Kidney epithelial cell (primary cell): ENCODE data around the gene ELK1. TPM values are rescaled to one million over a fixed set of nuclear protein-coding genes. Genes with fewer than 3 reads are reported as not detected.

Experiments used
- DNase-seq: peaks from one replicate; pipeline ENCODE4 v3.0.0-alpha.2; 2010; ENCODE audit warnings: low read depth
- H3K27me3 ChIP-seq: 2 replicates; pipeline ENCODE4 v1.6.0; 2011; ENCODE audit warnings: low read length; ENCODE audit not compliant: control insufficient read depth, insufficient read depth
- H3K36me3 ChIP-seq: 2 replicates; pipeline ENCODE4 v1.5.1; 2011; ENCODE audit warnings: low read length; ENCODE audit not compliant: control insufficient read depth, insufficient read depth
- H3K4me3 ChIP-seq: 2 replicates; pipeline ENCODE4 v1.5.1; 2011; ENCODE audit warnings: low read depth, mild to moderate bottlenecking, control low read depth, low read length
- CTCF ChIP-seq: IDR thresholded peaks from 2 replicates; pipeline ENCODE4 v1.5.1; 2011; ENCODE audit warnings: mild to moderate bottlenecking, moderate library complexity, low read length, control low read depth, inconsistent platforms; ENCODE audit not compliant: insufficient read depth, poor library complexity, severe bottlenecking
- total RNA-seq: library from RNA; depleted of rRNA; stranded (reverse); fragments of >200 nt; gene quantifications from 2 replicates; pipeline ENCODE4 v1.2.3, GENCODE V29; 2015

Gene ELK1
- total RNA-seq, 1 donor from 2014 or later, result 36.0 TPM

- Histone ChIP-seq H3K4me3 (no peak overlapping the region), H3K36me3 (no peaks in the 10 kb centered on the region), H3K27me3 (no peaks in the 10 kb centered on the region)
- no peak for TF ChIP-seq CTCF
- DNase-seq, result no peak
Observed at GRCh38 chrX:47661539-47661938, 11.2 kb upstream of the ELK1 start.

DNA sequence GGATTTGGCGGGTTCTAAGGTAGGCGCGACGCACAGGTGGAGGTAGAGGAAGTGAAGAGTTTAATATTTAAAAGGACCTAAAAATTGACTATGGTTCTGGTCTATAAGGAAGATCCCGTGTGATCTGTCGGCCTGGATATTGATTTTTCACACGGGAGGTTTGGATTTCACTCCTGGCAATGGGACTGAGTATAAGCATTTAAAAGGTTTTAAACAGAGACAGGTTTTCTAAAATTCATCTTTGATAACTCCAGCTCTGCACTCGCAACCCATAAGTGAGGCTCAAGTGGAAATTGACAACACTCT is 9.0 kb upstream of the ELK1 start:
- H3K4me3 ChIP-seq, result peak overlapping the region; percentile 62
- TF ChIP-seq CTCF, result no peak
- no peak for DNase-seq
- H3K36me3 ChIP-seq, result no peaks in the 10 kb centered on the region
- H3K27me3 ChIP-seq, result no peaks in the 10 kb centered on the region

DNA sequence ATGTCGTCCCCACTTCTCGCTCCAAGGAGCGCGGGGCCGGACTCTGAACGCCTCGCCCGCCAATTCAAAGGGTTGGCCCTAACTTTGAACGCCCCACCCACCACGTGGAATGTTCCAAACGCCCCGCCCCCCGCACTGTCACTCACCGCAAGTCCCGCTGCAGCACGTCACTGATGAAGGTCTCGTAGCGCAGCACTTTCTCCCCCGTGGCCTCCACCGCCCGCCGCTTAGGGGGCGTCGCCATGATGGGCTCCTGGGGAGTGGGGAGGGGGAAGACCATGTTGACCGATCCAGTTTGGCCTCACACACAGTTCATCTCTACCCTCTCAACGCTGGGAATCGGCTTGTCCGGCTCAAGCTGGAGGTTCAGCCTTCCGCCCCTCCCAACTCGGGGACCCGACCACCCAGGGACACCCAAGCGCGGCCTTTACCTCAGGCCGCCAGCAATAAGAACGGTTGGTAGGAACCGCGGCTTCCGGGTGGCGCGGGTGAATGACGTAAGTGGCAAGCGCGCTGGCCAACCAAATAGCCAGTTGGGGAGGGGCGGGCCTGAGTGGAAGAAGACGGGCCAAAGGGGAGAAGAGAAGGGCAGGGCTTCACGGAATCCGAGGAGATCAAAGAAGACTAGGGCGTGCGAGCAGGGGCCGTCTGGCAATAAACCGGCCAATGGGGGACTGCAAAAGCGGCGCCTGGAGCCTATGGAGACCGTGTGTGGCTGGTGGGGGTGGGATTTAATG is 8.5 kb upstream of the ELK1 start, which contains the start of gene UXT:
Gene UXT, minus strand, starts transcription at position 497 of the 737 bp plus-strand sequence. Its CDS starts 253 bp downstream, at position 244.
- H3K4me3 ChIP-seq, result peak within 1 kb of the TSS; percentile 62
- peak; percentile 78 for DNase-seq
- TF ChIP-seq CTCF, result no peak
- no peaks in the 10 kb centered on the region for H3K36me3 ChIP-seq
- no peaks in the 10 kb centered on the region for H3K27me3 ChIP-seq

DNA sequence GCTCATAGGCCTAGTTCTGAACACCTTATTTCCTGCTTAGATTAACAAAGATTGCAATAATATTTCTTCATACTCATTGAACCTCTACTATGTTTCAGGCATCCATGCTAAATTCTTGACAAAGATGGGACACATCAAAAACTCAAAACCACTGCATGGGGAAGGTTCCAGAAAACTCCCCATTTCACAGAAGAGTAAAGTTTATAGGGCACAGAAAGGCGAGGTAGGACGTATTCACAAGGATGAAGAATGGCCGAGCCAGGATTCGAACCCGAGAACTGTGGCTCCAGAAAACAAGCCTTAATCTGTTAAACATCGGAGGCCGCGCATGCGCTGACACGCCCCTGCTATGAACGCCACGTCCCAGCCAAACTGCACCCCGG is 7.9 kb upstream of the ELK1 start:
- no peaks in the 10 kb centered on the region for H3K27me3 ChIP-seq
- no peak for DNase-seq
- TF ChIP-seq CTCF, result no peak
- H3K4me3 ChIP-seq, result peak overlapping the region; percentile 62
- no peaks in the 10 kb centered on the region for H3K36me3 ChIP-seq

GRCh38 chrX:47651043-47651905 is 911 bp upstream of the ELK1 start:
- Histone ChIP-seq H3K27me3 (no peaks in the 10 kb centered on the region), H3K4me3 (peak overlapping the region; percentile 30), H3K36me3 (peaks cover 2% of the 10 kb centered on the region)
- DNase-seq, result no peak
- no peak for TF ChIP-seq CTCF
